Activated naive CD4-positive, alpha-beta T cell treated with anti-CD3 and anti-CD28 coated beads for 36 hours (primary cell): Measurements from ENCODE around the gene PROCR. TPM values are rescaled to one million over a fixed set of nuclear protein-coding genes. Genes with fewer than 3 reads are reported as not detected.
A peak's percentile ranks its signal among the peaks of the same experiment; 100 is the strongest.
"Not testable (repeated sequence)": the region's sequence is repeated elsewhere in the genome, so short reads cannot be mapped to it uniquely, and the experiment has no call there.

Experiments used
- CTCF ChIA-PET: fragments of 350-600 bp; sonication (Branson Sonifier 250); formaldehyde crosslinking; loops from one replicate; lab custom pipeline; 2021; ENCODE audit warnings: antibody characterized with exemption; lab: Charles Lee
- DNase-seq: peaks from one replicate; pipeline ENCODE4 v3.0.0-alpha.2; 2020
- H3K27ac Mint-ChIP-seq: one replicate; pipeline ENCODE4 v1.8.0; 2021; ENCODE audit warnings: mild to moderate bottlenecking, mixed read lengths
- H3K27me3 Mint-ChIP-seq: one replicate; pipeline ENCODE4 v1.8.0; 2021; ENCODE audit warnings: low read depth, mixed read lengths
- H3K36me3 Mint-ChIP-seq: one replicate; pipeline ENCODE4 v1.8.0; 2021; ENCODE audit warnings: low read depth, mixed read lengths
- H3K4me1 Mint-ChIP-seq: one replicate; pipeline ENCODE4 v1.8.0; 2021; ENCODE audit warnings: low read depth, mixed read lengths
- H3K4me3 Mint-ChIP-seq: one replicate; pipeline ENCODE4 v1.8.0; 2021; ENCODE audit warnings: mild to moderate bottlenecking, moderate library complexity, mixed read lengths
- H3K9me3 Mint-ChIP-seq: one replicate; pipeline ENCODE4 v1.8.0; 2021; ENCODE audit warnings: mixed read lengths
- intact Hi-C: fragments of 100-400 bp; cut with micrococcal nuclease; formaldehyde crosslinking; loops from one replicate; pipeline ENCODE4 v1.15.1; 2023
- total RNA-seq, 2 experiments: library from RNA; stranded (reverse); gene quantifications; one replicate each; pipeline ENCODE4 v1.2.3, GENCODE V29; 2021

The PROCR gene
- total RNA-seq, 2 experiments from 2014 or later: 1.5 to 1.7 TPM

DNA sequence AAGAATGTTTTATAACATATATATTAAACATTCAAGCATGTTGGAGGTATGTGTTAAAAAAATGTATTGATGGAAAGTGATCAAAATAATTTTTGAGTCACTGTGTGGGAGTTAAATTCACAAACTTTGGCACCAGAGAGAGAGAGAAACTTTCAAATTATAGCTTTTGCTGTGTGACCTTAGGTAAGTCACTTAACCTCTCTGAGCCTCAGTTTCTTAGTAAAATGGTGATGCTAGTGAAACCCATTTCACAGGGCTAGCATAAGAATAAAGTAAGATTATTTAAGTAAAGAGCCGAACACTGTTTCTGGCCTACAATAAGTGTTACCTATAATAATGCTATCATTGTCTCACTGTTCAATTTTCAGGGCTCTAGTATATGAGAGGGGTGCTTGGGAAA, 4.1 kb upstream of the PROCR start:
- intact Hi-C loops: no loop called here
- CTCF ChIA-PET: no interaction called here
- Mint-ChIP-seq H3K4me1 (peaks cover 13% of the 10 kb centered on the region), H3K36me3 (no peaks in the 10 kb centered on the region), H3K27me3 (no peaks in the 10 kb centered on the region), H3K4me3 (no peak overlapping the region), H3K27ac (no peak overlapping the region), H3K9me3 (peaks cover 7% of the 10 kb centered on the region)
- DNase-seq: no peak

DNA sequence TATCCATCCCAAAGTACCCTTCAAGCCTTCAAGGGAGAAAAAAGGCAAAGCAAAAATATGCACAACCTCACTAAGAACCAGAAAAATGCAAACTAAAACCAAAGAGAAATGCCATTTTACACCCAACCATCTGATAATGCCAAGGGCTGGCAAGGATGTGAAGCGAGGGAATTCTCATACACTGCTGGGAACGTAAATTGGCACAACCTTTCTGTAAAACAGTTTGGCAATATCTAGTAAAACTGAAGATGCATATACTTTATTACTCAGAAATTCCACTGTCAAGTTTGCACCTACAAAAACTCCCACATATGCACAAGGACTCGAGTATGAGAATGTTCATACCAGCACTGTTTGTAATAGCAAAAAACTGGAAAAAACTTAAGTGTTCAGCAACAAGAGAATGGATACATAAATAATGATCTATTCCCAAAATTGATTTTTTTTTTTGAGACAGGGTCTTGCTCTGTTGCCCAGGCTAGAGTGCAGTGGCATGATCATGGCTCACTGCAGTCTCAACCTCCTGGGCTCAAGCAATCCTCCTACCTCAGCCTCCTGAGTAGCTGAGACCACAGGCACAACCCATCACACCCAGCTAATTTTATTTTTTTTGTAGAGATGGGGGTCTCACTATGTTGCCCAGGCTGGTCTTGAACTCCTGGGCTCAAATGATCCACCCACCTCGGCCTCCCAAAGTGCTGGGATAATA, 3.0 kb upstream of the PROCR start:
- H3K27me3 Mint-ChIP-seq, H3K9me3 Mint-ChIP-seq, DNase-seq, H3K27ac Mint-ChIP-seq, CTCF ChIA-PET, intact Hi-C loops, H3K4me3 Mint-ChIP-seq, H3K36me3 Mint-ChIP-seq: not testable (repeated sequence)
- H3K4me1 Mint-ChIP-seq: peaks cover 13% of the 10 kb centered on the region

DNA sequence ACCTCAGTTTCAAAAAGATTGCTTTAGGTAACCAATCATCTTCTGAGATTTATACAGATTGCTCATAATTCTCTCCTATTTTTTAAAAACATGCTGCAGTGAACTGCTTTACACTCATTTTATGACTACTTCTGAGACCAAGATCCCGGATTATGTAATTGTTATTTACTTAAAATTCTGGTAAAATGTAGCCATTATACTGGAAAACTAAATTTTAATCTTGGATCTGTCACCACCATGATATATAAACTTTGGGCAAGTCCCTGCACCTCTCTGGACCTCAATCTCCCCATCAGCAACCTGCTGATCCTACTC, 477 bp upstream of the PROCR start:
- H3K27ac Mint-ChIP-seq: no peak overlapping the region
- no peaks in the 10 kb centered on the region for H3K9me3 Mint-ChIP-seq
- intact Hi-C loops: no loop called here
- CTCF ChIA-PET: interaction anchor here (1.5 kb wide), 1 partner anchor 97 kb away, joined by 4 read pairs; no protein-coding TSS in a partner anchor
- no peaks in the 10 kb centered on the region for H3K36me3 Mint-ChIP-seq
- no peak for DNase-seq
- H3K4me3 Mint-ChIP-seq: peak overlapping the region; percentile 66
- peaks cover 13% of the 10 kb centered on the region for H3K4me1 Mint-ChIP-seq
- no peaks in the 10 kb centered on the region for H3K27me3 Mint-ChIP-seq

GRCh38 chr20:35172434-35172806, 548 bp downstream of the PROCR start:
- intact Hi-C loops: no loop called here
- Mint-ChIP-seq H3K27ac (no peak overlapping the region), H3K27me3 (no peaks in the 10 kb centered on the region), H3K4me3 (peak overlapping the region; percentile 66), H3K4me1 (peaks cover 12% of the 10 kb centered on the region), H3K36me3 (no peaks in the 10 kb centered on the region), H3K9me3 (no peaks in the 10 kb centered on the region)
- CTCF ChIA-PET: no interaction called here
- no peak for DNase-seq

GRCh38 chr20:35173576-35174192, 1.8 kb downstream of the PROCR start:
- DNase-seq: no peak
- CTCF ChIA-PET: no interaction called here

GRCh38 chr20:35174458-35175216, 2.8 kb downstream of the PROCR start:
- H3K9me3 Mint-ChIP-seq: no peaks in the 10 kb centered on the region
- intact Hi-C loops: no loop called here
- no peak for DNase-seq
- peaks cover 12% of the 10 kb centered on the region for H3K4me1 Mint-ChIP-seq
- no peak overlapping the region for H3K27ac Mint-ChIP-seq
- CTCF ChIA-PET: no interaction called here
- H3K27me3 Mint-ChIP-seq: no peaks in the 10 kb centered on the region
- no peak overlapping the region for H3K4me3 Mint-ChIP-seq
- no peaks in the 10 kb centered on the region for H3K36me3 Mint-ChIP-seq

More at GRCh38 chr20:35173576-35174192, 1.8 kb downstream of the PROCR start:
- Mint-ChIP-seq H3K27ac (no peak overlapping the region), H3K4me3 (no peak overlapping the region), H3K4me1 (peaks cover 12% of the 10 kb centered on the region), H3K27me3 (no peaks in the 10 kb centered on the region), H3K36me3 (no peaks in the 10 kb centered on the region), H3K9me3 (no peaks in the 10 kb centered on the region)
- intact Hi-C loops: no loop called here

DNA sequence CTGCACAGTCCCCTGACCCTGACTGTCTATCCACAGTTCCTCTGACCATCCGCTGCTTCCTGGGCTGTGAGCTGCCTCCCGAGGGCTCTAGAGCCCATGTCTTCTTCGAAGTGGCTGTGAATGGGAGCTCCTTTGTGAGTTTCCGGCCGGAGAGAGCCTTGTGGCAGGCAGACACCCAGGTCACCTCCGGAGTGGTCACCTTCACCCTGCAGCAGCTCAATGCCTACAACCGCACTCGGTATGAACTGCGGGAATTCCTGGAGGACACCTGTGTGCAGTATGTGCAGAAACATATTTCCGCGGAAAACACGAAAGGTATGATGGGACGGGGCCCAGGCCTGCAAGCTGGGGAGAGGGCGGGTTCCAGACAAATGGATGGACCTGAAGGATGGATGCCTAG, 4.3 kb downstream of the PROCR start:
- no peak overlapping the region for H3K4me3 Mint-ChIP-seq
- no peaks in the 10 kb centered on the region for H3K36me3 Mint-ChIP-seq
- intact Hi-C loops: no loop called here
- H3K9me3 Mint-ChIP-seq: no peaks in the 10 kb centered on the region
- no peak overlapping the region for H3K27ac Mint-ChIP-seq
- H3K27me3 Mint-ChIP-seq: no peaks in the 10 kb centered on the region
- no peak for DNase-seq
- peaks cover 12% of the 10 kb centered on the region for H3K4me1 Mint-ChIP-seq
- CTCF ChIA-PET: interaction anchor here (1.2 kb wide), 1 partner anchor 29 kb away, joined by 3 read pairs; the partner anchor contains the start of gene EDEM2

- no peaks in the 10 kb centered on the region for H3K4me1 Mint-ChIP-seq
- no peaks in the 10 kb centered on the region for H3K9me3 Mint-ChIP-seq
- H3K36me3 Mint-ChIP-seq: no peaks in the 10 kb centered on the region
- no peak overlapping the region for H3K27ac Mint-ChIP-seq
- no peak for DNase-seq
- intact Hi-C loops: no loop called here
- H3K4me3 Mint-ChIP-seq: no peak overlapping the region
- no peaks in the 10 kb centered on the region for H3K27me3 Mint-ChIP-seq
- CTCF ChIA-PET: no interaction called here
These were observed 7.7 kb downstream of the PROCR start for GRCh38 chr20:35179292-35180212.

GRCh38 chr20:35180266-35180665, 8.4 kb downstream of the PROCR start:
- H3K4me3 Mint-ChIP-seq: no peak overlapping the region
- intact Hi-C loops: no loop called here
- no peaks in the 10 kb centered on the region for H3K4me1 Mint-ChIP-seq
- no peak overlapping the region for H3K27ac Mint-ChIP-seq
- H3K36me3 Mint-ChIP-seq: no peaks in the 10 kb centered on the region
- CTCF ChIA-PET: no interaction called here
- DNase-seq: no peak
- H3K9me3 Mint-ChIP-seq: no peaks in the 10 kb centered on the region
- no peaks in the 10 kb centered on the region for H3K27me3 Mint-ChIP-seq

DNA sequence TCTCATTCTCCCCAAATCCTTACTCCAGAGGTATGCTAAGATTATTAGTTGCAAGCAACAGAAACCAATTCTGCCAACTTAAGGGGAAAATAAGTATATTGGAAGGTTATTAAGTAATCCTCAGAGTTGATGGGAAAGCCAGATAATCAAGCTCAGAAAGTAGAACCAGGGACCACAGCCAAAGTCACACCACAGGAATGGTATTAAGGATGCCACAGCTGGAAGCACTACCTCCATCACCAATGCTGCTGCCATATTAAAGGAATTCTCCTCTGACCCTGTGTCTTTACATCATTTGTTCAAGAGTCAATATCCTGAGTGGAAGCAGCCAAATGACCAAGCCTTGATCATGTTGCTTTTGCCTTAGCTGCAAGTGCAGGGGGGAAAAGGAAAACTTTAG, 9.9 kb downstream of the PROCR start:
- Mint-ChIP-seq H3K27me3 (no peaks in the 10 kb centered on the region), H3K4me1 (no peaks in the 10 kb centered on the region), H3K36me3 (no peaks in the 10 kb centered on the region), H3K9me3 (no peaks in the 10 kb centered on the region), H3K27ac (no peak overlapping the region), H3K4me3 (no peak overlapping the region)
- CTCF ChIA-PET: no interaction called here
- intact Hi-C loops: no loop called here
- no peak for DNase-seq

GRCh38 chr20:35186691-35187289, 14.9 kb downstream of the PROCR start:
- DNase-seq, H3K27me3 Mint-ChIP-seq, H3K27ac Mint-ChIP-seq, H3K4me1 Mint-ChIP-seq, H3K4me3 Mint-ChIP-seq, H3K9me3 Mint-ChIP-seq, H3K36me3 Mint-ChIP-seq, intact Hi-C loops: not testable (repeated sequence)
- CTCF ChIA-PET: interaction anchor here (0.6 to 0.7 kb wide), 2 partner anchors 159 to 655 kb away, joined by 3 to 8 read pairs; no protein-coding TSS in a partner anchor
